Dermis microvascular lymphatic vessel endothelial cell (primary cell): ENCODE results near the gene CCDC169. TPM values are rescaled to one million over a fixed set of nuclear protein-coding genes. Genes with fewer than 3 reads are reported as not detected.

Experiments used
- DNase-seq, 2 donors: peaks; one replicate each; pipeline versions ENCODE4 v3.0.0 to v3.0.0-alpha.2; 2010; ENCODE audit warnings: low read depth in 2 of 2
- total RNA-seq: library from RNA; depleted of rRNA; stranded (reverse); fragments of >200 nt; gene quantifications from 2 replicates; pipeline ENCODE4 v1.2.1, GENCODE V29; 2014

CCDC169 gene
- total RNA-seq, 1 donor from 2014 or later, result 1.3 TPM

DNA sequence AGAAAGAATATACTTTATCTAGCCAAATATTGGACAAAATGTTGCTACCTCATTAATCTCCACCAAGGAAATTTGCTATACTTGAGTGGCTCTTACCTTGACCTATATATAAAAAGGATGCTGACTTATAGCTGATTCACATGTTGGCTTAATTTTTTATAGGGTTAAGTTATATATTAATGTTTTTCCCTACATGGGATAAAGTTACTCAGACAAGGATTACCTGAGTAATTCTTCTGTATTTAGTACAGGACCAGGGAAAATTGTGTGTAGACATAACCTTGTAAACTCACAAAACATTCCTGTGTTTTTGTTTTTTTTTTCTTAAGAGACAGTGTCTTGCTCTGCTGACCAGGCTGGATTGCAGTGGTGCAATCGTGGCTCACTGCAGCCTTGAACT, 52.6 kb downstream of the CCDC169 start:
- DNase-seq, result no peak

DNA sequence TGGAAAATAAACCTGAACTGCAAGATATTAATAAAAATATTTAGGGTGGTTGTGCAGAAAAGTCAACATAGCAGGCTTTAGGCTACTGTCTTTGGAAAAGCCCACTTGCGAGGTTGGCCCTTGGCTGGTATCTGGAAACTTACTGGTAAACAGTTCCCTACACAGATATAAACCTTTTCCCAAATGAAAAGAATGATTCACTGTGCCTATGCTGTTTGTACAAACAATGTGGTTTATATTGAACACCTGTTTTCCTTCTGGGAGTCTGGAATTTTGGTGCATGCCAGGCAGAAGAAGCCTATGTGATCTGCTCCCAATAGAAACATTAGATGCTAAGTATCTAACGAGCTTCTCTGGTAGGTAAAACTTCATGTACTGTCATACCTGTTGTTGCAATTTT, 53.5 kb downstream of the CCDC169 start:
- no peak for DNase-seq

DNA sequence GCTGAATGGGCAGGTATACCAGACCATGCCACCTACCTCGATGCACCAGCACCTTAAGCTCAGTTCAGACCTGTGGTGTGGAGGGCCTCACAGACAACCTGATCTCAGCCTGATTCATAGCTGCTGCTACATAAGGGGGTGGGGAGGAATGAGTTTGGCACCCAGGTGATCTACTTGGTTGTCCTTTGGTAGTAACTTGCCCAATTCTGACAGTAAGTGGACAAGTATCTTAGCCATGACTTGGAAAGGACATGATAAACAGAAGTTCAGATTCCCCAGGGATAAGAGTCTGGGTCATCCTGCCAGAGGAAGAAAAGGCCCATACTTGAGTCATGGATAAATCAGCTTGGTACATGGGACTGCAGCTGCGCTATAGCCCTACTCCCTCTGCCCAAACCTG, 54.9 kb downstream of the CCDC169 start:
- DNase-seq, result no peak

DNA sequence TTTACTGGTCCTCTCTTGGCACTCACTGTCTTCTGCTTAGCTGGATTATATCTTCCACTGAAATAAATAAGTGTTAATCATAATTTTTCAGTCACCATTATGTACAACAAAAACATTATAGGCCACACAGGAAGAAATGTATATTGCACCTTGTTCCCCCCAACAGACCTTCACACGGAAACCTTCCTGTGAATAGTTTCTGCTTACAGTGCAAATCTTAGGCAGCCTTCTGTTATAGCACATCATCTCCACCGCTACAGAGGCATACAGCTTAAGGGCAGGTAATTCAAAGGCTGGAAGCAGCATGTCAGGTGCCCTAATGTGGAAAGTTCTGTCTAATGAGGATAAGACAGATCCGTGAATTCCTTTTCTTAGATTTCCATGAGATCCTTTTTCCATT, 66.4 kb downstream of the CCDC169 start:
- DNase-seq, result no peak

DNA sequence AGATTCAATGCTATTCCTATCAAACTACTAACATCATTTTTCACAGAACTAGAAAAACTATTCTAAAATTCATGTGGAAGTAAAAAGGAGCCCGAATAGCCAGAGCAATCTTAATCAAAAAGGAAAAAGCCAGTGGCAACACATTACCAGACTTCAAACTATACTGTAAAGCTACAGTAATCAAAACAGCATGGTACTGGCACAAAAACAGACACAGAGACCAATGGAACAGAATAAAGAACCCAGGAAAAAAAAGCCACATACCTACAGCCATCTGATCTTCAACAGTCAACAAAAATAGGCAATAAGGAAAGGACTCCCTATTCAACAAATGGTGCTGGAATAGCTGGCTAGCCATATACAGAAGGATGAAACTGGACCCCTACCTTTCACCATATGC, 72.9 kb downstream of the CCDC169 start:
- DNase-seq, result no peak

DNA sequence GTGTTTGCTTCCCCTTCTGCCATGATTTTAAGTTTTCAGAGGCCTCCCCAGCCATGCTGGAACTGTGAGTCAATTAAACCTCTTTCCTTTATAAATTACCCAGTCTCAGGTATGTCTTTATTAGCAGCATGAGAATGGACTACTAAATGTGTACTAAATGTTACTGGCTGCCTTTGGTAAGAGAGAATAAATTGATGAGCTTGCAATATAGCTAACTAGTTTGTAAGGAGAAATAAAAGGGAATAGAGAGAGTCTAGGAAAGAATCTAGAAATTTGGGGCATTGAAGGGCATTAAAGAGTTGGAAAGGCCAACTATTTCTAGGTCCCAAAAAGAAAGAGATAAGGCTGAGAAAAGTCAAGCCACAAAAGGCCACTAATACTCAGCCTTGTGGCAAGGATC, 77.7 kb downstream of the CCDC169 start:
- no peak for DNase-seq

DNA sequence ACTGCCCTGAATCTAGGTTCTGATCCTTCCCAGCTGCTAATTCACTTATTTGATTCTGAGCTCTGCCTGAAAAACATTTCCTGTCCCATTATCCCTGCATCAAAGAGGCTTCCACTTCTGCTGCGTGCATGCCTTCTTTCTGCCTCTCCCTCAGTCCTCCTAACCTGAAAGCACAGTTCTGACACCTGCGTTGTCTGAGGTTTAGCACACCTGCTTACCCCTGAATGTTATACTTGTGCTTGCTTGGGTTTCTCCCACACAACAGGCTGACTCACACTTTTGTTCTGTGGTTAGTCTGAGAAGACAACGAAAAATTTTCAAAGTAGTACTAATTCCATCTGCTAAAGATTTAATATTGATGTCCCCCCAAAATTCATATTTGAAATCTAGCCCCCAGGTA, 80.2 kb downstream of the CCDC169 start:
- no peak for DNase-seq

DNA sequence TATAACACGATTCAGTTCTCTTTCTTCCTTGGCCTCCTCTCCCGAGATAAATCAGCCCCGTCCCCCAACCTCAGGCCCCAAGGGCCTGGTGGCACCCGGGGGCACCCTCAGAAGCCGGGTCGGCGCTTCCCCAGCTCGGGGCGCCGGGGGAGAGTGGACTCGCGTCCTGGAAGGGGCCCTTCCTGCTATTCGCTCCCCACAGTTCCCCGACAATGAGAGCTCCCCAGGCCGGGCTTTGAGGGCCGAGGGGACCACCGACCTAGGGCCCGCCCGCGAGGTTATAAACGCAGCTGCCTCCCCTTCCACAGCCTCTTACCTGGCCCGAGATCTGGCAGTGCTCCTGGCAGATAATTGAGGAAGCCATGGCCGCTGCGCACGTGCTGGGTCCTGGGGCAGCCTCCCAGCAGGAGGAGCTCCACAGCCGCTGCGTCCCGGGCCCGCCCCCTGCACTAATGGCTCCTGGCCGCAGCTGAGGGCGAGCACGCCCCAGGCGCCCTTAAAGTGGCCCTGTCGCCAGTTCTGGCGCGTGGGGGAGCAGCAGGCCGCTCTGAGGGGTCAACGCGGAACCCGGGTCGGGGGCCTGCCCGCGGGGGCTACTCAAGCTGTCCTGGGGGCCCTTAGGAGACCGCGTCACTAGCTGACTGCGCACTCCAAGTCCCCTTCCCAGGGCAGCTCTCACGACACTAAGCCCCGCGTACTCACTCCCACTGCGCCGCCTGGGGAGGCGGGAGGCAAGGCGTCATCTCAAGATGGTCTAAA, 83.3 kb downstream of the CCDC169 start, which contains the start of gene SOHLH2:
Gene SOHLH2, minus strand, starts transcription at position 394 of the 759 bp plus-strand sequence. Its CDS starts 30 bp downstream, at position 364.
- DNase-seq, result no peak

DNA sequence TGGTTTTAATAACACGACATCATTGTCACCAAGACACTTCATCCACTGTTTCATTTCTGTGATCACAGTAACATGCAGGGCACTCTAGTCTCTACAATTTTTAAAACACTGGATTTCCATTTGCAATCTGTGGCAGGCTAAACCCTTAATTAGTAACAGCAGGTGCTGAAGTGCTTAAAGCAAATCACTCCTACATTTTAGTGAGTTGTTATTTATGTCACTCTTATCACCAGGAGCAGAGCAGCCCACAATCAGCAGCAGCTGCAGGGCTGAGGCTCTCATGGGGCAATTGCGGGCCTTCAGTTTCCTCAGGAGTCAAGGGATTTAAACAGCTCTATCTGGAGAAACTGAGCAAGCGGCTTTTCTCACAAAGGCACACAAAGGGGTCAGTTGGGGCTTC, 84.8 kb downstream of the CCDC169 start:
- DNase-seq, result no peak

DNA sequence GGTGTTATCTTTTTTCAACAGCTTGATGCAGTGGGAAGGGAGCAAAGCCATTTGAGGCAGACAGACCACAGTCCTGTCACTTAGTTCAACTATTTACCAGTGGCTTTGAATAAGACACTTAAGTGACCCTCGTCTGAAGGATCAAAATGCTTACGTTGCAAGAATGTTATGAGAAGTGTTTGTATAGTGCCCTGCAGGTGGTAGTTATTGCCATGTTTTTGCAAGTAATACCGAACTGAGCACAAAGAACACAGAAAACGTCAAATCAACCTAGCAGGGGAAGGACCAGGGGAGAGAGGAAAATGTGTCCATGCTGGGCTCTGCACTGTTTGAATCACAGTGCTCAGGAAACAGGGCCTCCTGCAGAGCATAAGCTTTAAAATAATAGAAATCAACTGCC, 86.0 kb downstream of the CCDC169 start:
- no peak for DNase-seq

DNA sequence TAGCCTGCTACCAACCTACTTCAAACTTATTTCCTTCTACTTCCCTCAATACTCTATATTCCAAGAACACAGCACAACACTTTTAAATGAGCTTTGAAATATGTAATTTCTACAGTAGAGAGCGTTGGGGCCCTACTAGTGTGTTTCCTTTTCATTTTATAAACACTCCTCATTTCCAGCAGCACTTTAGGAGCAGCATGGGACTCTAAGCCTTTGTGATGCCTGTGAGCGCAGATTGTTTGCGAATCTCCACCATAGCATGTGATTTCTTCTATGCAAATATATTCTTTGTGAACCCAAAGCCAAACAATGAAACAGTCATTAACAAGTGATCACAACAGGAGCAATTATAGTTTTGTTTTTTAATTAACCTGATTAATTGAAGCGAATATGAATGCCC, 86.9 kb downstream of the CCDC169 start:
- DNase-seq, result no peak

DNA sequence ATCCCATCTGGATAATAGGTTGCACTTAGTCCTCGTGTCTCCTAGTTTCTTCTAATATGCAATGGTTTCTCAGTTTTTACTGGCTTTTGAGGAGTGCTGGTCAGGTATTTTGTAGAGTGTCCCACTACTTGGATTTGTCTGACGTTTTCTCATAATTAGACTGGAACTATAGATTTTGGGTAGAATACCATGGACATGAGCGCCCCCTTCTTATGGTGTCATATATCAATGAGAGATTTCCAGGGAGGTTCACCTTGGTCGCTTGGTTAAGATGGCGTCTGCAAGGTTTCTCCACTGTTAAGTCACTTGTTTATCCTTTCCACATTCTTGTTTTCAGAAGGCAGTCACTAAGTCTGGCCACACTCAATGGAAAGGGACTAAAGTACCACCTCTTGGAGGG, 89.9 kb downstream of the CCDC169 start:
- no peak for DNase-seq

DNA sequence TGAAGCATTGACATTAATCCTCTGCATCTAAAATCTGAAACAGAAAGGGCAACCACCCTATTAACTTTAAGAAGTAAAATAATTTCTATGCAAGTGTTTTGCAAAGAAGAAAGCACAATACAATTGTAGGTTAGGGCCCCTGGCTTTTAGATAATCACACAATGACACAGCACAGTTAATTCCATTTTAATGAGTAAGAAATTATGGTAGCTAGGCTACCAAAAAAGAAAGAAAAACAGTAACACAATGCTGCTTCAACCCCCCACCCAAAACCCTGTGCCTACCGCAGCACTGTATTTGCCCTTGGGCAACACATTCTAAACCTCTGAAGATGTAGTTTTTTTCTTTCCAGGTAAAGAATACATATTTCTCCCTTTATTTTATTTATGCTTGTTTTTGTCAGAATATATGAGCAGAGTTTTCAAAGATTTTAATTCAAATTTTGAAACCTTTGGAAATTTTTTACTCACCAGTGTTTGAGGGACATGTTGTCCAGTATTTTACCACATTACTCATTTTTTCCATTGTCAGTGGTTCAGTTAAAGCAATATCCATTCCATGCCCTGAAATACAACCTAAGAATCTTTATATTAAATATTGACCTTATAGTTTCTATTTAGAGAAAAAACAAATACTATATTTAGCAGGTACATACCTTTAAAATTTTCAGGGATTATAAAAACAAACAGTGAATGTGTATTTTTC, 104.3 kb downstream of the CCDC169 start:
- DNase-seq, result no peak

DNA sequence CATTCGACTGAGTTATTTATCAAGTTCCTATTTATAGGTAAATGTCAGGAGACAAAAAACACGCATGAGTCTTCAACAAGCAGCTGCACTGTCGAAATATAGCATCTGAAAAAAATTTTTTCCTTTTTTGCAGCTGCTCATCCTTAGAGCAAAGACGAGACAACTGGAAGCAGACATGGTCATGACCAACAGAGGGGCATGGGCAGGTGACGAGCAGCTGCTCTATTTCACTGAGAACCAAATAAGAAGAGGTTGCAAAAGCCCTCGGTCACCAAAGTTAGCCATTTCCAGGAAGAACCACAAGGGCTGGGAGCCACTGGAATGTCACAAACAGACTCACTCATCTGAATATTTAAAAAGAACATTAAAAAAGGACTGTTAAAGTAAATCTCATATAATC, 105.4 kb downstream of the CCDC169 start:
- no peak for DNase-seq

DNA sequence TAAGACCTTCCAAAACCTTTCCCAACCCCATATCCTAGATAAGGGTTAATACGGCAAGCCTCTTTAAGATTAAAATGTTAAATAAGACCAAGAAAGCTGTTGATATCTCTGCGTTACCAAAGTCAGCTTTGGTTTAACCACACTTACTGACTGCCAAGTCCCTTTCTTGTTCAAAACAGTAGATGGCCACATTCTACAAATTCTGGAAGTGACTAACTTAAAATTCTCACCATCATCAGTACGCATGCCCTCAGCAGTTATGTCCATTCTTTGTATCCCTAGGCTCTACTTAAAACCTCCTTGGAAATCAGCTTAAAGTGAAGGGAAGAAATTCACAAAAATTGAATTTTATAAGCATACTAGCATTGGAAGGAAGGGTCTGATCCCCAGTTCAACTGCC, 106.8 kb downstream of the CCDC169 start:
- no peak for DNase-seq

DNA sequence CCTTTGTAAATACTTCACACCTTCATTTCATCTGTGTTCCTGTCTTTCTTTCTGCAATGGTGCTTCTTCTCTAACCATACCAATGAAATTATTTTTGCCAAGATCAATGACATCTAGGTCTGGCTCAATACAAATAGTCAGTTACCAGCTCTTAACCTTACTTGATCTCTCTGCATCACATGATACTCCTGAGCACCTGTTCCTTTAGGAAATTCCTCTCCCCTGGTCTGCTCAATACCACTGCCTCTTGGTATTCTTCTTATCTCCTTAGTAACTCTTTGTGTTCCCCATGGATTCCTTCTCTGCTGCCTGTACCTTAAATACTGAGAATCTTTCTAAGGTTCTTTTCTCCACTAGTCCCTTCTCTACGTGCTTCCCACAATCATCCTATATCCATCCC, 109.2 kb downstream of the CCDC169 start:
- DNase-seq, result no peak

DNA sequence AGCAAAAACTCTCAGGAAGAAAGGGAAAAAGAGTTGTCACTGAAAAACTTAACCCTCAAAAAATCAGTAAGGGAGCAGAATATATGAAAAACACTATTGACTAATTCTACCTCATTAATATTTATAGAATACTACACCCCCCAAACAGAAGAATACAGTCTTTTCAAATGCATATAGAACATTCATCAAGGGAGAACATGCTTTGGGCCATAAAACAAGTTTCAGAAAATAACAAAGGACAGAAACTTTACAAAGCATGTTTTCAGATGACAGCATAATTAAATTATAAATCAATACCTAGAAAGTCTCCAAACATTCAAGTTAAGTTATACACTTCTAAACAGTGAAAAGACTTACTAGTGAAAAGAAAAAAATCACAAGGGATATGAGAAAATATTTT, 113.7 kb downstream of the CCDC169 start:
- DNase-seq, result no peak

Other genes starting within 250 kb of the CCDC169 start
- gene DCLK1, start 166.4 kb downstream of the CCDC169 start, total RNA-seq, result 10.5 and 43.6 TPM in 2 replicates
- gene SOHLH2, start 83.3 kb downstream of the CCDC169 start, total RNA-seq, result 0.13 TPM in 1 of 2 replicates, not detected in the other
- gene SPART, start 48.6 kb upstream of the CCDC169 start, total RNA-seq, result 41.7 and 51.2 TPM in 2 replicates
- 0.63 and 18.7 TPM in 2 replicates for gene CCNA1, start 134.7 kb upstream of the CCDC169 start, total RNA-seq